Measurements from ENCODE around the gene CDC45. TPM values are rescaled to one million over a fixed set of nuclear protein-coding genes. Genes with fewer than 3 reads are reported as not detected.
"Not testable (repeated sequence)": the region's sequence is repeated elsewhere in the genome, so short reads cannot be mapped to it uniquely, and the experiment has no call there.

CDC45 gene
- total RNA-seq, 1 donor from 2014 or later, result 3.1 TPM

GRCh38 chr22:19436444-19437161, 43.1 kb upstream of the CDC45 start:
- not testable (repeated sequence) for H3K27ac ChIP-seq (ENCODE audit: low read depth, low read length); H3K9me3 ChIP-seq (ENCODE audit: control insufficient read depth in 3 of 3, low read length in 3 of 3); H3K9ac ChIP-seq (ENCODE audit: low read depth in 1 of 3, low read length in 3 of 3); H3K27me3 ChIP-seq (ENCODE audit: control insufficient read depth in 3 of 3, insufficient read depth in 3 of 3, low read length in 3 of 3); H3K4me3 ChIP-seq (ENCODE audit: low read length in 3 of 3)
- H3K4me1 ChIP-seq (ENCODE audit: control insufficient read depth in 3 of 3, insufficient read depth in 3 of 3, low read length in 3 of 3), result peaks cover 26 to 35% (median 33%) of the 10 kb centered on the region in 3 donors
- peaks cover 20 to 26% (median 24%) of the 10 kb centered on the region in 3 donors for H3K36me3 ChIP-seq (ENCODE audit: control insufficient read depth in 3 of 3, insufficient read depth in 3 of 3, low read length in 3 of 3)

DNA sequence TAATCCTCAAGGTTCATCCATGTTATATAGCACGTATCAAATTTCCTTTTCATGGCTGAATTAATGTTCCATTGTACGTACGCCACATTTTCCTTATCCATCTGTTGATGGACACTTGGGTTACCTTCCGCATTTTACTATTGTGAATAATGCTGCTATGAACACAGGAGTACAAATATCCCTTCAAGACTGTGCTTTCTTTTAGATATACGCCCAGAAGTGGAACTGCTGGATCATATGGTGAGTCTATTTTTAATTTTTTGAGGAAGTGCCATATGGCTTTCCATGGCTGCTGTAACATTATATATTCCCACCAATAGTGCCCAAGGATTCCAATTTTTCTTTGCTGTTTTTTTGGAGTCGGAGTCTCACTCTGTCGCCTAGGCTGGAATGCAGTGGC, 41.4 kb upstream of the CDC45 start:
- Histone ChIP-seq H3K27ac (ENCODE audit: low read depth, low read length) (peak overlapping the region; percentile 28), H3K36me3 (ENCODE audit: control insufficient read depth in 3 of 3, insufficient read depth in 3 of 3, low read length in 3 of 3) (peaks cover 23 to 32% (median 30%) of the 10 kb centered on the region in 3 donors), H3K9me3 (ENCODE audit: control insufficient read depth in 3 of 3, low read length in 3 of 3) (no peaks in the 10 kb centered on the region), H3K27me3 (ENCODE audit: control insufficient read depth in 3 of 3, insufficient read depth in 3 of 3, low read length in 3 of 3) (no peaks in the 10 kb centered on the region), H3K4me3 (ENCODE audit: low read length in 3 of 3) (peak overlapping the region in 1 of 3 donors; percentile 13), H3K9ac (ENCODE audit: low read depth in 1 of 3, low read length in 3 of 3) (peak overlapping the region in 1 of 3 donors; percentile 0), H3K4me1 (ENCODE audit: control insufficient read depth in 3 of 3, insufficient read depth in 3 of 3, low read length in 3 of 3) (peaks cover 32 to 49% (median 41%) of the 10 kb centered on the region in 3 donors)

DNA sequence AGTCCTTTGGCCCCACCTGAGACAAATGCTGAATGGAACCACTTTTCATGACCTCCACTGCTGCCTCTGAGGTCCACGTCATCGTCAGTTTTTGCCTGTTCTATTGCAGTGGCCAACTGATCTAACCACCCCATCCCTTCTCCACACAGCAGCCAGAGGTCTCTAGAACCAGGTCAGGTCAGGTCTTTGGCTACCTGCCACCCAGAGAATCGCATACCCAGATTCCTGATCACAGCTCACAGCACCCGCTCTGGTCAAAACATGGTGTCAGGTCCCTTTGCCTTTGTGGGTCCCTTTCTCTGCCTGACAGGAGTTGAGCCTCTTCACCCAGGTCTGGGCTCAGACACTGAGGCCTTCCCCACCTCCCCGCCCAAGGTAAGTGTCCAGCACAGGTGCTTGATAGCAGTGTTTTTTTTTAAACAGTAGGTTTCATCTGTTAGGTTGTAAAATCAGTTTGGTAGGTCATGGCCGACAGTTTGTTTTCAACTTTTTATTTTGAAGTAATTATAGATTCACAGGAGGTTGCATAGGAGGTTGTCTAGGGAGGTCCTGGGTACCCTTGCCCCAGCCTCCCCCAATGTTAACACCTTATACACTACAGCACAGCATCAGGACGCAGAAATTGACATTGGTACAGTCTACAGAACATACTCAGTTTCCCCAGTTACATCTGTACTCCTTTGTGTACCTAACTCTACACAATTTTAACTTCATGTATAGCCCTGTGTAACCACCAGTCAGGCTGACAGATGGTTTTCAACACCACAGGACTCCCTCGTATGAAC, 39.1 kb upstream of the CDC45 start:
- H3K36me3 ChIP-seq (ENCODE audit: control insufficient read depth in 3 of 3, insufficient read depth in 3 of 3, low read length in 3 of 3), result peaks cover 24 to 34% (median 31%) of the 10 kb centered on the region in 3 donors
- H3K4me3 ChIP-seq (ENCODE audit: low read length in 3 of 3), result no peak overlapping the region
- peak overlapping the region in 1 of 3 donors; percentile 64 for H3K9ac ChIP-seq (ENCODE audit: low read depth in 1 of 3, low read length in 3 of 3)
- H3K27ac ChIP-seq (ENCODE audit: low read depth, low read length), result peak overlapping the region; percentile 36
- H3K9me3 ChIP-seq (ENCODE audit: control insufficient read depth in 3 of 3, low read length in 3 of 3), result no peaks in the 10 kb centered on the region
- peaks cover 39 to 67% (median 46%) of the 10 kb centered on the region in 3 donors for H3K4me1 ChIP-seq (ENCODE audit: control insufficient read depth in 3 of 3, insufficient read depth in 3 of 3, low read length in 3 of 3)
- H3K27me3 ChIP-seq (ENCODE audit: control insufficient read depth in 3 of 3, insufficient read depth in 3 of 3, low read length in 3 of 3), result no peaks in the 10 kb centered on the region

DNA sequence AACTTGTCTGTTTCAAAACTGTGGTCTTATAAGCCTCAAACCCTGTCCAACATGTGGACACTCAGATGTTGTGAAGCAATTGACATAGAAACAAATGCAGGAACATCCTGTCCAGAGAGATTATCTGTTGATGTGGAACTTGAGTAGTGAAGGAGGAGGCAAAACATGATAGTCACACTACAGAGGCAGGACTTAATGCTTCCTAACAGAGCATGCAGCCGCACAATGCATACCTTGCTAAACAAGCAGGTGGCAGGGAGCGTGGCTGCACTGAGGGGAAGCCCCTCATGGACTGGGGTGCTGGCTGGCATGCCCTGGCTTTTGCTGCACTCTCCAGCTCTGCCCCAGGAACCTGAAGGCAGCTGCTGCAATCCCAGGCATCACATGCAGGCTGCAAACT, 37.6 kb upstream of the CDC45 start:
- Histone ChIP-seq H3K4me3 (ENCODE audit: low read length in 3 of 3) (no peak overlapping the region), H3K27me3 (ENCODE audit: control insufficient read depth in 3 of 3, insufficient read depth in 3 of 3, low read length in 3 of 3) (no peaks in the 10 kb centered on the region), H3K36me3 (ENCODE audit: control insufficient read depth in 3 of 3, insufficient read depth in 3 of 3, low read length in 3 of 3) (peaks cover 18 to 26% (median 22%) of the 10 kb centered on the region in 3 donors), H3K9ac (ENCODE audit: low read depth in 1 of 3, low read length in 3 of 3) (peak overlapping the region in 2 of 3 donors; percentile 33 to 54), H3K27ac (ENCODE audit: low read depth, low read length) (no peak overlapping the region), H3K9me3 (ENCODE audit: control insufficient read depth in 3 of 3, low read length in 3 of 3) (no peaks in the 10 kb centered on the region), H3K4me1 (ENCODE audit: control insufficient read depth in 3 of 3, insufficient read depth in 3 of 3, low read length in 3 of 3) (peaks cover 47 to 82% (median 57%) of the 10 kb centered on the region in 3 donors)

GRCh38 chr22:19443544-19444211, 36.0 kb upstream of the CDC45 start:
- Histone ChIP-seq H3K27me3 (ENCODE audit: control insufficient read depth in 3 of 3, insufficient read depth in 3 of 3, low read length in 3 of 3) (no peaks in the 10 kb centered on the region), H3K9ac (ENCODE audit: low read depth in 1 of 3, low read length in 3 of 3) (peak overlapping the region in 1 of 3 donors; percentile 45), H3K4me1 (ENCODE audit: control insufficient read depth in 3 of 3, insufficient read depth in 3 of 3, low read length in 3 of 3) (peaks cover 45 to 83% (median 60%) of the 10 kb centered on the region in 3 donors), H3K4me3 (ENCODE audit: low read length in 3 of 3) (no peak overlapping the region), H3K9me3 (ENCODE audit: control insufficient read depth in 3 of 3, low read length in 3 of 3) (no peaks in the 10 kb centered on the region), H3K27ac (ENCODE audit: low read depth, low read length) (no peak overlapping the region), H3K36me3 (ENCODE audit: control insufficient read depth in 3 of 3, insufficient read depth in 3 of 3, low read length in 3 of 3) (peaks cover 17 to 26% (median 19%) of the 10 kb centered on the region in 3 donors)

GRCh38 chr22:19445279-19445982, 34.3 kb upstream of the CDC45 start:
- not testable (repeated sequence) for H3K27ac ChIP-seq (ENCODE audit: low read depth, low read length); H3K4me3 ChIP-seq (ENCODE audit: low read length in 3 of 3); H3K27me3 ChIP-seq (ENCODE audit: control insufficient read depth in 3 of 3, insufficient read depth in 3 of 3, low read length in 3 of 3); H3K9me3 ChIP-seq (ENCODE audit: control insufficient read depth in 3 of 3, low read length in 3 of 3)
- Histone ChIP-seq H3K9ac (ENCODE audit: low read depth in 1 of 3, low read length in 3 of 3) (peak overlapping the region in 1 of 3 donors; percentile 16), H3K36me3 (ENCODE audit: control insufficient read depth in 3 of 3, insufficient read depth in 3 of 3, low read length in 3 of 3) (peaks cover 19 to 33% (median 24%) of the 10 kb centered on the region in 3 donors), H3K4me1 (ENCODE audit: control insufficient read depth in 3 of 3, insufficient read depth in 3 of 3, low read length in 3 of 3) (peaks cover 37 to 73% (median 56%) of the 10 kb centered on the region in 3 donors)

GRCh38 chr22:19446603-19447329, 33.0 kb upstream of the CDC45 start:
- H3K36me3 ChIP-seq (ENCODE audit: control insufficient read depth in 3 of 3, insufficient read depth in 3 of 3, low read length in 3 of 3), result peaks cover 24 to 45% (median 33%) of the 10 kb centered on the region in 3 donors
- peaks cover 30 to 63% (median 49%) of the 10 kb centered on the region in 3 donors for H3K4me1 ChIP-seq (ENCODE audit: control insufficient read depth in 3 of 3, insufficient read depth in 3 of 3, low read length in 3 of 3)
- no peaks in the 10 kb centered on the region for H3K9me3 ChIP-seq (ENCODE audit: control insufficient read depth in 3 of 3, low read length in 3 of 3)
- peak overlapping the region; percentile 80 to 96 (median 86) for H3K9ac ChIP-seq (ENCODE audit: low read depth in 1 of 3, low read length in 3 of 3)
- H3K27me3 ChIP-seq (ENCODE audit: control insufficient read depth in 3 of 3, insufficient read depth in 3 of 3, low read length in 3 of 3), result no peaks in the 10 kb centered on the region
- peak overlapping the region; percentile 80 to 91 (median 84) for H3K4me3 ChIP-seq (ENCODE audit: low read length in 3 of 3)
- H3K27ac ChIP-seq (ENCODE audit: low read depth, low read length), result peak overlapping the region; percentile 89

DNA sequence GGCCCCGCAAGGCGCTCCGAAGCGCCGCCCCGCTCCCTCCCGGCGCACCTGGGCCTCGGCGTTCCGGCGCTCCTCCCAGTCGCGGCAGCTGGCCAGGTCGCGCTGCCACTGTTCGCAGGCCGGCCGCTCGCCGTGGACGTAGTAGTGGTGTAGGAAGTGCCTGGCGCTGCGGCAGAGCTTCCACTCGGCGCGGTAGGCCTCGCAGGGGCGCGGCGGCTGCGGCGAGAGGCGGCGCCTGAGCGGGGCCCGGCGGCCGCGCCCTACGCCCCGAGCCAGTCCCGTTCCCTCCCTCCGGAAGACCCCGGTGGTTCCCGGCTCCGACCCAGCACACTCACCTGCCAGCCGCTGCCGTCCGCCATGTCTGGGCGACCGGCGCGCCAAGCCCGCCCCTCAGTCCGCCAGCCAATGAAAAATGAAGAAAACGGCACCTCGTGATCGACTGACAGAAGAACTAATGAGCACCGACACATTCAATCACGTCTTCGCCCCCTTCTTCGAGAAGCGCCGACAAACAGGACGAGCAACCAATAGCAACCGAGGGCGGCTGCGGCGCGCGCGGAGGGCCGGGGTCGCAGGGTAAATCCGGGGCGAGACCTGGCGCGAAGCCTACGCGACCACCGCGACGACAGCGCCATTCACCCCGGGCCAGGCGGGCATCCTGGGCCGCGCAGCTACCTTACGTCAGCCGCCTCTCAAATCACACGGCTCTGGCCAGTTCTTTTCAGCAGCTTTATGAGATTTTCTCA, 32.2 kb upstream of the CDC45 start, which contains the start of gene C22orf39:
C22orf39 (minus strand) TSS at position 382 of the 746 bp plus-strand sequence; CDS start at position 359, 23 bp downstream.
- Histone ChIP-seq H3K27ac (ENCODE audit: low read depth, low read length) (peak within 1 kb of the TSS; percentile 89), H3K9ac (ENCODE audit: low read depth in 1 of 3, low read length in 3 of 3) (peak within 1 kb of the TSS; percentile 80 to 96 (median 86)), H3K36me3 (ENCODE audit: control insufficient read depth in 3 of 3, insufficient read depth in 3 of 3, low read length in 3 of 3) (peaks cover 23 to 42% (median 30%) of the 10 kb centered on the region in 3 donors), H3K9me3 (ENCODE audit: control insufficient read depth in 3 of 3, low read length in 3 of 3) (no peaks in the 10 kb centered on the region), H3K4me3 (ENCODE audit: low read length in 3 of 3) (peak within 1 kb of the TSS; percentile 80 to 91 (median 84)), H3K4me1 (ENCODE audit: control insufficient read depth in 3 of 3, insufficient read depth in 3 of 3, low read length in 3 of 3) (peaks cover 24 to 55% (median 42%) of the 10 kb centered on the region in 3 donors), H3K27me3 (ENCODE audit: control insufficient read depth in 3 of 3, insufficient read depth in 3 of 3, low read length in 3 of 3) (no peaks in the 10 kb centered on the region)
